ENCODE measurements around the gene NCAPH2.
"Not testable (repeated sequence)": the region's sequence is repeated elsewhere in the genome, so short reads cannot be mapped to it uniquely, and the experiment has no call there.

GRCh38 chr22:50520184-50520583, 12.2 kb downstream of the NCAPH2 start:
- TF ChIP-seq CTCF (IDR thresholded peaks at IDR 0.05 in 2 of 3, conservative IDR thresholded peaks at IDR 0.05 in 1 of 3; ENCODE audit: insufficient read depth in 2 of 3, low read depth in 1 of 3, low read length in 3 of 3); TBP (optimal IDR thresholded peaks at IDR 0.05; ENCODE audit: low read depth, low read length); FOXP4 (CRISPR knock-in tag; IDR thresholded peaks at IDR 0.05; ENCODE audit: borderline replicate concordance); ZNF217 (CRISPR knock-in tag; IDR thresholded peaks at IDR 0.05); JUN (IDR thresholded peaks at IDR 0.05; ENCODE audit: borderline replicate concordance, low read depth, low read length); JUN (CRISPR knock-in tag; IDR thresholded peaks at IDR 0.05; ENCODE audit: borderline replicate concordance); ARHGAP35 (IDR thresholded peaks at IDR 0.05; ENCODE audit: partially characterized antibody); TEAD2 (tag; IDR thresholded peaks at IDR 0.05): not testable (repeated sequence)
